Urothelium cell line (cell line): Measurements from ENCODE around the gene MYO6.

Experiments
- DNase-seq: peaks from one replicate; pipeline ENCODE4 v3.0.0; 2011; ENCODE audit warnings: low spot score, mixed read lengths
- FAIRE-seq: peaks from 2 replicates; lab custom pipeline; 2011; peaks lifted over from hg19 to GRCh38; lab: Jason Lieb, UNC

MYO6 gene

DNA sequence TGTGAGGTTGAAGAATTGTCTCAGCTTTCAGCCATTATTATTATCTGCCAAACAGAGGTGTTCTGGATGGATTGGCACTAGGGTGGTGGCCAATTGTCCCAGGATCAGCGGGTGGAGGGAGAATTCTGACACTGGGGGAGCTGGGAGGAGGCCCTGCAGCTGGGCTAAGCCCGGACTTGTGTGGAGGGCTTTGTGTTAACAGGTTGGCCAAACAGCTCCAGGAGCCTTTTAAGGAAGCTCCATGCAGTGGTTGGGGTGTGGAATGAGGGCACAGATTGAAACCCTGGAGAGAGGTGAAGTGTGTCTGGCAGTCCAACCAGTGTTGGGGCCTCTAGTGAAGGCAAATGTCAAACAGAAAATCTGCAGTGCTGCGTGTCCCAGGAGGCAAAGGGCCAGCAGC lies 187.6 kb downstream of the MYO6 start:
- FAIRE-seq (no peak), DNase-seq (no peak)

- DNase-seq (no peak), FAIRE-seq (no peak)
Measured at GRCh38 chr6:75937846-75938245, 188.8 kb downstream of the MYO6 start.

GRCh38 chr6:75940564-75940963 lies 191.5 kb downstream of the MYO6 start:
- FAIRE-seq (no peak), DNase-seq (no peak)

DNA sequence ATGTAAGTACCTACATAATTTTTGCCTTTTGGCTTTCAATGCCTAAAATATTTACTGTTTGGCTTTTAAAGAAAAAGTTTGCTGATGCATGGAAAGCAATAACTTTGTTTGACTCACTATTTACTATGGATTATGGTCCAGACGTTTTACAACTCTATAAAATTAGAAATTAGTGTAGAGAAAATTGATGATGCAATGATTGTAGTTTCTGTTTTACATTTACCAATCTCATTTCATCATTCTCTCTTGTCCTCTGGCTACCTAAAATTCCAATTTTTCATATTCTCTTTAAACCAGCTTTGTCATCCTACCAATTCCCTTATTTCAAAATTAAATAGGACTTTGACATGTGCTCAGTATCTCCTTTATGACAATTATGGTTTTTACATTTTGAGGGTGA lies 192.5 kb downstream of the MYO6 start:
- DNase-seq (no peak), FAIRE-seq (no peak)

DNA sequence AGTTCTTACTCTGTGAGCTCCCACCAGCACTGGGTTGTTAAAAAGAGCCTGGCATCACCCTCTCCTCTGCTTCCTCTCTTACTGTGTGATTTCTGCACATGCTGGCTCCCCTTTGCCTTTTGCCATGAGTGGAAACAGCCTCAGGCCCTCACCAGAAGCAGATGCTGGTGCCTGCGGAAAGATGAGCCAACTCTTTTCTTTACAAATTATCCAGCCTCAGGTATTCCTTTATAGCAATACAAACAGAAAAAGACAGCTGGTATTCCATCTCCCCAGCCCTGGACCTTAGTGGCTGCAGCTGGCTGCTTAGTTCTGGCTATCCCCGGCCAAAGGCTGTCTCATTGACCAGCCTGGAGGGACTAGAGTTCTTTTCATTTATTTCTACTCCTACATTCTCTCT lies 194.3 kb downstream of the MYO6 start:
- FAIRE-seq (no peak), DNase-seq (no peak)

GRCh38 chr6:75946146-75946831 lies 197.2 kb downstream of the MYO6 start:
- no peak for FAIRE-seq
- DNase-seq: no peak

DNA sequence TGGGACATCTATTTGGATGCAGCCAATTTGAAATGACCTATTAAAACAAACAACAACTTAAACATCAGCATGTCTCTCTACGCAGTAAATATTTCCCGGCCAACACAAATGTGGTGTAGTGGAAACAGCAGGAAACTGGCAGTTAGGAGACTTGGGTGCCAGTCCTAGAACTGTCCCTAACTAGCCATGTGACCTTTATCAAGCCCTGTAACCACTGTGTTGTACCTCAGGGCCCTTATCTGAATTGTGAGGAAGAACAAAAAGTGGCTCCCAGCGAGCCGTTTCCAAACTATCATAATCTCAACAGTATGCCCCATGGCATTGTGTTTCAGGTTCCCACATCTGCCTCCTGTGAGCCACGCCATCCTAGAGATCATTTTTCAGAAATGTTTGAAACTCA lies 198.9 kb downstream of the MYO6 start:
- no peak for DNase-seq
- no peak for FAIRE-seq

- no peak for FAIRE-seq
- DNase-seq: no peak
Measured at GRCh38 chr6:75952128-75952527, 203.1 kb downstream of the MYO6 start.

- no peak for DNase-seq
- no peak for FAIRE-seq
Measured at GRCh38 chr6:75963569-75963968, 214.5 kb downstream of the MYO6 start.

DNA sequence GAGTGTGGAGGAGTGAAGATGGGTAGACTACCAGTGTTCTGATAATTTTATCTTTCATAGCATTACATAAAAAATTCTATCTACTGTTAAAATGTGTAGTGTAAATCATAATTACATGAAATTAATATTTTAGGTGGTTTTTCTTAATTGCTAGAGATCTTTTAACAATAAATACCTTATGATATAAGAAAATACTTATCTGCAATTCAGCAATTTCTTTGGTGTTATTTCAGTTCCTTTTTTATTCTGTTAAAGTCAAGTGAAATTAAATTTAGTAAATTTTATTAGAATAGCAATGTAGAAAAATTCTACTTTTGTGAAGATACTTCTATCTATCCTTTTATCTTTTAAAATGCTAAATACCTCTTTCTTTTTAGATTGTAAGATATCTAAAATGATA lies 219.1 kb downstream of the MYO6 start:
- FAIRE-seq (no peak), DNase-seq (no peak)
